Large intestine (tissue), 1 donor: ENCODE measurements around the gene IMP4. TPM values are rescaled to one million over a fixed set of nuclear protein-coding genes. Genes with fewer than 3 reads are reported as not detected.

Experiments used
- polyA plus RNA-seq: library from polyadenylated mRNA; unstranded; fragments of 120-200 nt; gene quantifications from one replicate; pipeline ENCODE4 v1.2.1, GENCODE V29; 2013

IMP4 gene
- polyA plus RNA-seq, 1 donor: 49.4 TPM

Other genes with a start within 250 kb of the IMP4 start
- not detected for gene POTEF, start 213.7 kb upstream of the IMP4 start, polyA plus RNA-seq
- gene CCDC74B, start 197.8 kb upstream of the IMP4 start, polyA plus RNA-seq: 3.1 TPM
- 50.1 TPM for gene SMPD4, start 161.3 kb upstream of the IMP4 start, polyA plus RNA-seq
- gene MZT2B, start 160.6 kb upstream of the IMP4 start, polyA plus RNA-seq: 166 TPM
- 0.09 TPM for gene TUBA3E, start 144.5 kb upstream of the IMP4 start, polyA plus RNA-seq
- 64.4 TPM for gene PTPN18, start 13.2 kb downstream of the IMP4 start, polyA plus RNA-seq
- gene POTEI, start 166.4 kb downstream of the IMP4 start, polyA plus RNA-seq: 0.10 TPM
- 0.16 TPM for gene CFC1B, start 178.3 kb downstream of the IMP4 start, polyA plus RNA-seq